ENCODE results near the gene SPTB. TPM values are rescaled to one million over a fixed set of nuclear protein-coding genes. Genes with fewer than 3 reads are reported as not detected.

The SPTB gene
- total RNA-seq, 1 experiment from 2014 or later: 0.43 TPM

DNA sequence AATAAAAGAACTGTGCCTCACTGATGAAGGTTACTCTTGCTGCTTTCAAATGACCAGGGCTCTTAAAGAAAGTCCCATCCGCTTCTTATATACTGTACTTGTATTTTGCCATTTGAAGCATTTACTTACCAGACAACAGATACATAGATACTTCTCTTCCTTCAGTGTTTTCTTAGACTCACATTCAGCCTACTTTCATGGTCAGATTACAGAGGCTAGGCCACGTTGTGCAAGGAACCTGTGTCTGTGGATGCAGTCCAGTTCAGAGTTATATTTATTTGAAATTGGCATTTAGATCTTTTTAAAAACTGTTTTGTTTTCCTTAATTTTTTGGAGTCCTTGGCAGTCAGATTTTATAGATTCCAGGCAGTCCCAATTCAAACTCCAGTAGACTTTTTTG lies 40.8 kb upstream of the SPTB start:
- Histone ChIP-seq H3K4me1 (ENCODE audit: insufficient read depth, low read length, poor library complexity, severe bottlenecking) (peaks cover 12% of the 10 kb centered on the region), H3K27me3 (replicated peaks; ENCODE audit: insufficient read depth, low read depth, low read length, poor library complexity) (no peaks in the 10 kb centered on the region), H3K27ac (ENCODE audit: low read depth, low read length, poor library complexity, severe bottlenecking) (no peak overlapping the region), H3K4me3 (ENCODE audit: low read depth, low read length, poor library complexity, severe bottlenecking) (no peak overlapping the region), H3K36me3 (ENCODE audit: insufficient read depth, low read length, poor library complexity, severe bottlenecking) (peaks cover 17% of the 10 kb centered on the region), H3K9me3 (ENCODE audit: low read depth, low read length, poor library complexity, severe bottlenecking) (no peaks in the 10 kb centered on the region)
- BruUV-seq (replicated peaks): no TSS peak
- intact Hi-C loops (cut with micrococcal nuclease; ENCODE audit: unreplicated experiment): no loop called here
- ChIA-PET POLR2A (ENCODE audit: low non-redundant PET) (no interaction called here), CTCF (no interaction called here)
- TF ChIP-seq, protein P1, sequence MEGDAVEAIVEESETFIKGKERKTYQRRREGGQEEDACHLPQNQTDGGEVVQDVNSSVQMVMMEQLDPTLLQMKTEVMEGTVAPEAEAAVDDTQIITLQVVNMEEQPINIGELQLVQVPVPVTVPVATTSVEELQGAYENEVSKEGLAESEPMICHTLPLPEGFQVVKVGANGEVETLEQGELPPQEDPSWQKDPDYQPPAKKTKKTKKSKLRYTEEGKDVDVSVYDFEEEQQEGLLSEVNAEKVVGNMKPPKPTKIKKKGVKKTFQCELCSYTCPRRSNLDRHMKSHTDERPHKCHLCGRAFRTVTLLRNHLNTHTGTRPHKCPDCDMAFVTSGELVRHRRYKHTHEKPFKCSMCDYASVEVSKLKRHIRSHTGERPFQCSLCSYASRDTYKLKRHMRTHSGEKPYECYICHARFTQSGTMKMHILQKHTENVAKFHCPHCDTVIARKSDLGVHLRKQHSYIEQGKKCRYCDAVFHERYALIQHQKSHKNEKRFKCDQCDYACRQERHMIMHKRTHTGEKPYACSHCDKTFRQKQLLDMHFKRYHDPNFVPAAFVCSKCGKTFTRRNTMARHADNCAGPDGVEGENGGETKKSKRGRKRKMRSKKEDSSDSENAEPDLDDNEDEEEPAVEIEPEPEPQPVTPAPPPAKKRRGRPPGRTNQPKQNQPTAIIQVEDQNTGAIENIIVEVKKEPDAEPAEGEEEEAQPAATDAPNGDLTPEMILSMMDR (conservative IDR thresholded peaks at IDR 0.05; ENCODE audit: low read depth, low read length): no peak
- no peak for TF ChIP-seq EZH2 (IDR thresholded peaks at IDR 0.05; ENCODE audit: borderline replicate concordance, low read depth, low read length, poor library complexity, severe bottlenecking)
- no peak for DNase-seq (ENCODE audit: low spot score)

DNA sequence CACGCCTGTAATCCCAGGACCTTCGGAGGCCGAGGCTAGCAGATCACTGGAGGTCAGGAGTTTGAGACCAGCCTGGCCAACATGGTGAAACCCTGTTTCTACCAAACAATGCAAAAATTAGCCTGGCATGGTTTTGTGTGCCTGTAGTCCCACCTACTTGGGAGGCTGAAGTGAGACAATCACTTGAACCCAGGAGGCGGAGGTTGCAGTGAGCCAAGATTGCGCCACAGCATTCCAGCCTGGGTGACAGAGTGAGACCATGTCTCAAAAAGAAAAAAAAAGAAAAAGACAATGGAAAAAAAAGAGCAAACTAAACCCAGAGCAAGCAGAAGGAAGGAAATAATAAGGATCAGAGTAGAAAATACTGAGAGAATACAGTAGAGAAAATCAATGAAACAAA lies 39.9 kb upstream of the SPTB start:
- POLR2A ChIA-PET (ENCODE audit: low non-redundant PET): no interaction called here
- H3K36me3 ChIP-seq (ENCODE audit: insufficient read depth, low read length, poor library complexity, severe bottlenecking): peaks cover 9% of the 10 kb centered on the region
- no peak for DNase-seq (ENCODE audit: low spot score)
- no peaks in the 10 kb centered on the region for H3K9me3 ChIP-seq (ENCODE audit: low read depth, low read length, poor library complexity, severe bottlenecking)
- no peak overlapping the region for H3K27ac ChIP-seq (ENCODE audit: low read depth, low read length, poor library complexity, severe bottlenecking)
- intact Hi-C loops (cut with micrococcal nuclease; ENCODE audit: unreplicated experiment): no loop called here
- no TSS peak for BruUV-seq (replicated peaks)
- no peak overlapping the region for H3K4me3 ChIP-seq (ENCODE audit: low read depth, low read length, poor library complexity, severe bottlenecking)
- TF ChIP-seq EZH2 (IDR thresholded peaks at IDR 0.05; ENCODE audit: borderline replicate concordance, low read depth, low read length, poor library complexity, severe bottlenecking): no peak
- peaks cover 17% of the 10 kb centered on the region for H3K4me1 ChIP-seq (ENCODE audit: insufficient read depth, low read length, poor library complexity, severe bottlenecking)
- CTCF ChIA-PET: no interaction called here
- no peaks in the 10 kb centered on the region for H3K27me3 ChIP-seq (replicated peaks; ENCODE audit: insufficient read depth, low read depth, low read length, poor library complexity)

DNA sequence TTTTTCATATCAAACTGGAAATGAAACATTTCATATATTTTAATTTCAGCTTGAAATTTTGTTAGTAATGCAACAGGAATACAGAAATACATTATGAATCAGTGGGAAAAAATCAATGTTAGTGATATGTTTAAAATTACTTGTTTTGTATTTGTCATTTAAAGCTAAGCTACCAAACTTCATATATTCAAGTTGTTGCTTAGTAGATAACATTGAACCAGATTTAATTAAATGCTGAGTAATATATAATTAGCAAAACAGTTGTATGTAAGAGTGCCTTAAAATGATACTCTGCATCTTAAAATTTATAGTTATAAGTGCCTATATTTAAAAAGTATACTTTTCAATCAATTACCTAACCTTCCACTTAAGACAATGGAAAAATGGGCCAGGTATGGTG lies 39.5 kb upstream of the SPTB start:
- intact Hi-C loops (cut with micrococcal nuclease; ENCODE audit: unreplicated experiment): no loop called here
- Histone ChIP-seq H3K4me3 (ENCODE audit: low read depth, low read length, poor library complexity, severe bottlenecking) (no peak overlapping the region), H3K4me1 (ENCODE audit: insufficient read depth, low read length, poor library complexity, severe bottlenecking) (peaks cover 17% of the 10 kb centered on the region), H3K27me3 (replicated peaks; ENCODE audit: insufficient read depth, low read depth, low read length, poor library complexity) (no peaks in the 10 kb centered on the region), H3K36me3 (ENCODE audit: insufficient read depth, low read length, poor library complexity, severe bottlenecking) (peaks cover 5% of the 10 kb centered on the region), H3K9me3 (ENCODE audit: low read depth, low read length, poor library complexity, severe bottlenecking) (no peaks in the 10 kb centered on the region), H3K27ac (ENCODE audit: low read depth, low read length, poor library complexity, severe bottlenecking) (no peak overlapping the region)
- no TSS peak for BruUV-seq (replicated peaks)
- POLR2A ChIA-PET (ENCODE audit: low non-redundant PET): no interaction called here
- TF ChIP-seq, protein P1 (conservative IDR thresholded peaks at IDR 0.05; ENCODE audit: low read depth, low read length): no peak
- no peak for TF ChIP-seq EZH2 (IDR thresholded peaks at IDR 0.05; ENCODE audit: borderline replicate concordance, low read depth, low read length, poor library complexity, severe bottlenecking)
- CTCF ChIA-PET: no interaction called here
- DNase-seq (ENCODE audit: low spot score): no peak

DNA sequence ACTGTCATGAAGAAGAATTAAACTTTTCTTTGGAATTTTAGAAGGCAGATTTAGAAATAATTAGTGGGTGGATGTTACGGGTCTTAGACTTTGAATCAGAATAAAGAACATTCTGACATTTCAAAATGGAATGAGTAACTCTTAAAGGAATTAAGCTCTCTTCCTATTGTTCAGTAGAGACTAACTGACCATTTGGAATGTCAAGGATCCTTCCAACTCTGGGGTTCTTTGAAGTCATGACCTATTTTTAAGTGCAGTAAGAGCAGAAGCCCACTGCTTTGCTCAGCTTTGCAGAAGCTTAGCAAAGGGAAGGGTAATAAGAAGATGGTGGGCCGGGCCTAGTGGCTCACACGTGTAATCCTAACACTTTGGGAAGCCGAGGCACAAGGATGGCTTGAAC lies 38.5 kb upstream of the SPTB start:
- POLR2A ChIA-PET (ENCODE audit: low non-redundant PET): no interaction called here

More for the DNA sequence above, 38.5 kb upstream of the SPTB start:
- no peak overlapping the region for H3K27ac ChIP-seq (ENCODE audit: low read depth, low read length, poor library complexity, severe bottlenecking)
- no peak overlapping the region for H3K4me3 ChIP-seq (ENCODE audit: low read depth, low read length, poor library complexity, severe bottlenecking)
- intact Hi-C loops (cut with micrococcal nuclease; ENCODE audit: unreplicated experiment): no loop called here
- no TSS peak for BruUV-seq (replicated peaks)
- CTCF ChIA-PET: no interaction called here
- H3K36me3 ChIP-seq (ENCODE audit: insufficient read depth, low read length, poor library complexity, severe bottlenecking): no peaks in the 10 kb centered on the region
- no peaks in the 10 kb centered on the region for H3K27me3 ChIP-seq (replicated peaks; ENCODE audit: insufficient read depth, low read depth, low read length, poor library complexity)
- peaks cover 21% of the 10 kb centered on the region for H3K4me1 ChIP-seq (ENCODE audit: insufficient read depth, low read length, poor library complexity, severe bottlenecking)
- TF ChIP-seq, protein P1 (conservative IDR thresholded peaks at IDR 0.05; ENCODE audit: low read depth, low read length): no peak
- TF ChIP-seq EZH2 (IDR thresholded peaks at IDR 0.05; ENCODE audit: borderline replicate concordance, low read depth, low read length, poor library complexity, severe bottlenecking): no peak
- no peak for DNase-seq (ENCODE audit: low spot score)
- H3K9me3 ChIP-seq (ENCODE audit: low read depth, low read length, poor library complexity, severe bottlenecking): no peaks in the 10 kb centered on the region
